ENCODE measurements around the gene ZNHIT2. TPM values are rescaled to one million over a fixed set of nuclear protein-coding genes. Genes with fewer than 3 reads are reported as not detected.
"Not testable (repeated sequence)": the region's sequence is repeated elsewhere in the genome, so short reads cannot be mapped to it uniquely, and the experiment has no call there.

The ZNHIT2 gene
- polyA plus RNA-seq, 1 experiment = 4.6 TPM

DNA sequence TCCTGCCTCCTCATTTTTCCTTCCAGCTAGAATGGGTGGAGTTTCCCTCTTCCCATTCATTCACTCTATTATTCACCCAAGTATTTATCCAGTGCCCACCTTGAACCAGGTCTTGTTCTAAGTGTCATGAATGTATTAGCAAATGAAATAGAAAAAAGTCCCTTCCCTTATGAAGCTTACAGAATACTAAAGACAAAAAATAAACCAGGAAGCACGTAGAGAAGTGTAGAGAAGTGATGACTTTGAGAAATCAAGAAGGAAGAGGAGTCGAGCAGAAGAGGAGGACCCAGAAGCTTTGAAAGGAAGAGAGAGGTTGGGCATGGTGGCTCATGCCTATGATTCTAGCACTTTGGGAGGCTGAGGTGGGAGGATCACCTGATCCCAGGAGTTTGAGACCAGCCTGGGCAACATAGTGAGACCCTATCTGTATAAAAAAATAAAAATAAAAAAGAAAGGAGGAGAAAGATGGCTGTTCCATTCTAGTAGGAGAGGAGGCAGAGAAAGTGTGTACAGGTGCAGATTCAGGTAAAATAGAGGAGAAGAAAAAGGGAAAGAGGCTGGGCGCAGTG, 33.9 kb upstream of the ZNHIT2 start:
- Histone ChIP-seq H3K36me3 (ENCODE audit: control insufficient read depth, insufficient read depth, low read length) (no peaks in the 10 kb centered on the region), H3K4me3 (ENCODE audit: low read depth, low read length) (no peak overlapping the region), H3K27me3 (ENCODE audit: control insufficient read depth, insufficient read depth, low read length) (peaks cover 1% of the 10 kb centered on the region; the same call in 1 of the 2 replicates)
- TF ChIP-seq, protein P1, sequence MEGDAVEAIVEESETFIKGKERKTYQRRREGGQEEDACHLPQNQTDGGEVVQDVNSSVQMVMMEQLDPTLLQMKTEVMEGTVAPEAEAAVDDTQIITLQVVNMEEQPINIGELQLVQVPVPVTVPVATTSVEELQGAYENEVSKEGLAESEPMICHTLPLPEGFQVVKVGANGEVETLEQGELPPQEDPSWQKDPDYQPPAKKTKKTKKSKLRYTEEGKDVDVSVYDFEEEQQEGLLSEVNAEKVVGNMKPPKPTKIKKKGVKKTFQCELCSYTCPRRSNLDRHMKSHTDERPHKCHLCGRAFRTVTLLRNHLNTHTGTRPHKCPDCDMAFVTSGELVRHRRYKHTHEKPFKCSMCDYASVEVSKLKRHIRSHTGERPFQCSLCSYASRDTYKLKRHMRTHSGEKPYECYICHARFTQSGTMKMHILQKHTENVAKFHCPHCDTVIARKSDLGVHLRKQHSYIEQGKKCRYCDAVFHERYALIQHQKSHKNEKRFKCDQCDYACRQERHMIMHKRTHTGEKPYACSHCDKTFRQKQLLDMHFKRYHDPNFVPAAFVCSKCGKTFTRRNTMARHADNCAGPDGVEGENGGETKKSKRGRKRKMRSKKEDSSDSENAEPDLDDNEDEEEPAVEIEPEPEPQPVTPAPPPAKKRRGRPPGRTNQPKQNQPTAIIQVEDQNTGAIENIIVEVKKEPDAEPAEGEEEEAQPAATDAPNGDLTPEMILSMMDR (IDR thresholded peaks at IDR 0.05; ENCODE audit: insufficient read depth, low read depth, low read length) = no peak
- POLR2A ChIA-PET = no interaction called here
- DNase-seq (ENCODE audit: low read depth) = no peak
- CTCF ChIA-PET = no interaction called here

DNA sequence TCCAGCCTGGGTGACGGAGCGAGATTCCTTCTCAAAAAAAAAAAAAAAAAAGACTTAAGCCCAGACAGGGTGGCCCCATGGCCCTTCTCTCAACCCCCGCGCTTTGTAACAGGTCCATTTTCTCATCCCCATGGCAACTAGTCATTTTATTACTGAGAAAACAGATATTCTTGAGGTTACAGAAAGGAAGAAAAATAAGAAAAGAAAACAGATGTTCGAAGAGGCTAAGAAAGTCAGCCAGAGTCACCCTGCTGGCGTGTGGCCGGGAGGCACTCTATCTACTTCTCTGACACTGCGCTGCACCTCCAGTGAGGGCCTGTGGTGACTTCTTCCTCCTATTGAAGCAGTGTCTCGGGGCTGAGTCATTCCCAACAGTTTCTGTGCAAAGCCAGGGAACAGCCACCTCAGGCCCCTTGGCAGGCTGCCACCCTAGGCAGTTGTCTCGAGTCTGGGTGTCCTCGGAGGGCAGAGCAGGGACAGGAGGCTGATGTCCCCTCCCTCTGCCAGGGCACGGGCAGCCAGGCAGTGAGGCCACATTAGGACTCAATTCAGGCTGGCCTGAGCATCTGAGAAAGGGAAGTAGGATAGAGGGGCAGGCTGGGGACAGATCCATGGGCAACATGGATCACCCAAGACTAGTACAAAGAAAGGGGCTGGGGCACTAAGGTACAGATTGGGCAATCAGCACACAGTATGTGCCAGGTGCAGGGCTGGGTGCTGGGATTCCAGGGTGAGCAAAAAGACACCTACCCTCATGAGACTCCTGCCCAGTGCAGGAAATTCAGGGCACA, 33.2 kb upstream of the ZNHIT2 start:
- DNase-seq (ENCODE audit: low read depth) = peak; percentile 82
- Histone ChIP-seq H3K36me3 (ENCODE audit: control insufficient read depth, insufficient read depth, low read length) (no peaks in the 10 kb centered on the region), H3K4me3 (ENCODE audit: low read depth, low read length) (no peak overlapping the region), H3K27me3 (ENCODE audit: control insufficient read depth, insufficient read depth, low read length) (peaks cover 1% of the 10 kb centered on the region; the same call in 1 of the 2 replicates)
- CTCF ChIA-PET = no interaction called here
- POLR2A ChIA-PET = no interaction called here
- TF ChIP-seq, protein P1 (IDR thresholded peaks at IDR 0.05; ENCODE audit: insufficient read depth, low read depth, low read length) = no peak

DNA sequence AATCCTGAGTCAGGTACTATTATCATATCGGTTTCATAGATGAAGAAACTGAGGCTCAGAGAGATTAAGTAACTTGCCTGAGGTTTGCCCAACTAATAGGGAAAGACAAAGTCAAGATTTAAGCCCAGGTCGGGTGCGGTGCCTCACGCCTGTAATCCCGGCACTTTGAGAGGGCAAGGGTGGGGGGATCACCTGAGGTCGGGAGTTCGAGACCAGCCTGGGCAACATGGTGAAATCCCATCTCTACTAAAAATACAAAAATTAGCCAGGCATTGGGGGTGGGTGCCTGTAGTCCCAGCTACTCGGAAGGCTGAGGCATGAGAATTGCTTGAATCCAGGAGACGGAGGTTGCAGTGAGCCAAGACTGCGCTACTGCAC, 32.6 kb upstream of the ZNHIT2 start:
- DNase-seq (ENCODE audit: low read depth); H3K36me3 ChIP-seq (ENCODE audit: control insufficient read depth, insufficient read depth, low read length); CTCF ChIA-PET; H3K27me3 ChIP-seq (ENCODE audit: control insufficient read depth, insufficient read depth, low read length); H3K4me3 ChIP-seq (ENCODE audit: low read depth, low read length); POLR2A ChIA-PET: not testable (repeated sequence)

DNA sequence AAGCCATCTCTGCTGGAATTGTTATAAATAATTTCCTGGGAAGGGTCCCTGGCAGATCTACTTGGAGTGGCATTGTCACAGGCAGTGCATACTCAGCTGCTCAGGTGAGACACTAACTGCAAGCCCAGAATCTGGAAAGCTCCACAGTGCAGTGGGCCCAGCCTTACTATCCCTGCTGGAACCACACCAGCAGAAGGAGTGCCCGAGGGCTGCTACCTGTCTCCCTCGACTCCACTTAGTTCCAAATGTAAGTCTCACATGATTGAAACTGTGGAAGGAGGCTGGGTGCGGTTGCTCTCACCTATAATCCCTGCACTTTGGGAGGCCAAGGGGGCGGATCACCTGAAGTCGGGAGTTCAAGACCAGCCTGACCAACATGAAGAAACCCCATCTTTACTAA, 31.2 kb upstream of the ZNHIT2 start:
- H3K4me3 ChIP-seq (ENCODE audit: low read depth, low read length) = no peak overlapping the region
- peaks cover 1% of the 10 kb centered on the region; the same call in 1 of the 2 replicates for H3K27me3 ChIP-seq (ENCODE audit: control insufficient read depth, insufficient read depth, low read length)
- POLR2A ChIA-PET = no interaction called here
- DNase-seq (ENCODE audit: low read depth) = no peak
- no peaks in the 10 kb centered on the region for H3K36me3 ChIP-seq (ENCODE audit: control insufficient read depth, insufficient read depth, low read length)
- TF ChIP-seq, protein P1 (IDR thresholded peaks at IDR 0.05; ENCODE audit: insufficient read depth, low read depth, low read length) = no peak
- CTCF ChIA-PET = interaction anchor here (1.1 kb wide), 1 partner anchor 166 kb away, joined by 3 read pairs; the partner anchor contains the start of gene CDC42EP2

DNA sequence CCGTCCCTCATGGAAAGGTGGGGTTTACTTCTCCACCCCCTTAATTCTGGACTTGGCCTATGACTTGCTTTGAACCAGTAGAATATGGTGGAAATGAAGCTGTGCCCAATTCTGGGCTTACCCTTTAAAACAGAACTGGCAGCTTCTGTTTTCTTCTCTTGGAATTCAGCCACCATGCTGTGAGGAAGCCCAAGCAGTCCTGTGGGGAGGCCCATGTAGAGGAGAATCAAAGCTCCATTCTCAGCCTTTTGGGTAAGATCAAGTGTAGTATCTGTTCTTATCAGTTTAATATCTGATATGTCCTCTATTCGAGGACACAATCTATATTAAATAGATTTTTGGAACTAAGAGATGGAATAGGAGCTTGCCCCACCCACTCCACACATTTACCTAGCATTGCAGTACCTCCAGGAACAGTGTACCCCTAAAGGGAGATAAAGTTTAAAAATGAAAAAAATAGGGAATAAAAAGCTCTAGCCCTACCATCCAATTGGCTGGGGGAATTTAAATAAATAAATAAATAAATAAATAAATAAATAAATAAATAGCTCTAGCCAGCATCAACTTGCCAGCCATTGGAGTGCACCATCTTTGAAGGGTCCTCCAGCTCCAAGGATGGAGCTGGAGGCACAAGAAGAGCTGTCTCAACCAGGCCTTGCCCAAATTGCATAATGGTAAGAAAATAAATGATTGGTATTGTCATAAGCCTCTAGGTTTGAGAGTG, 30.0 kb upstream of the ZNHIT2 start:
- ChIA-PET CTCF (interaction anchor here (0.6 to 1.0 kb wide), 4 partner anchors 12 to 33 kb away, joined by 3 read pairs; no protein-coding TSS in a partner anchor), POLR2A (no interaction called here)
- no peak for DNase-seq (ENCODE audit: low read depth)
- Histone ChIP-seq H3K36me3 (ENCODE audit: control insufficient read depth, insufficient read depth, low read length) (no peaks in the 10 kb centered on the region), H3K27me3 (ENCODE audit: control insufficient read depth, insufficient read depth, low read length) (peaks cover 1% of the 10 kb centered on the region; the same call in 1 of the 2 replicates), H3K4me3 (ENCODE audit: low read depth, low read length) (no peak overlapping the region)
- TF ChIP-seq, protein P1 (IDR thresholded peaks at IDR 0.05; ENCODE audit: insufficient read depth, low read depth, low read length) = no peak
